ENCODE results near the gene RELL2.

- TF ChIP-seq EZH2 (IDR thresholded peaks at IDR 0.05; ENCODE audit: low read depth) (no peak), CTCF (conservative IDR thresholded peaks at IDR 0.05) (no peak)
Observed at GRCh38 chr5:141633871-141634561, 2.8 kb upstream of the RELL2 start.

All from PC-9 (cell line).